Gastroesophageal sphincter (tissue), 3 donors: ENCODE measurements around the gene SUN1.

ENCODE experiments used
- CTCF ChIP-seq, 4 experiments: fragments of 200-600 bp in 2 of 4; fragments of 450-650 bp in 2 of 4; sonication (generic) in 1 of 4; IDR thresholded peaks; one replicate each; pipeline ENCODE4 v1.5.1; 2017 to 2019; ENCODE audit warnings: antibody characterized with exemption in 4 of 4, mild to moderate bottlenecking in 2 of 4, moderate library complexity in 2 of 4
- EP300 ChIP-seq: sonication (generic); formaldehyde crosslinking; IDR thresholded peaks from one replicate; pipeline ENCODE4 v1.6.1; 2017; ENCODE audit warnings: antibody characterized with exemption, mild to moderate bottlenecking
- POLR2A ChIP-seq, 2 donors: fragments of 450-650 bp; IDR thresholded peaks; one replicate each; pipeline ENCODE4 v1.6.1; 2017; ENCODE audit warnings: antibody characterized with exemption in 2 of 2, mild to moderate bottlenecking in 2 of 2, moderate library complexity in 1 of 2
- POLR2AphosphoS5 ChIP-seq: sonication (generic); formaldehyde crosslinking; IDR thresholded peaks from one replicate; pipeline ENCODE4 v1.6.1; 2017; ENCODE audit warnings: antibody characterized with exemption

- TF ChIP-seq CTCF (IDR thresholded peaks at IDR 0.05) = no peak
- TF ChIP-seq POLR2A (IDR thresholded peaks at IDR 0.05) = no peak
- TF ChIP-seq POLR2AphosphoS5 = no peak
- no peak for TF ChIP-seq EP300
These were observed 85.2 kb downstream of the SUN1 start for GRCh38 chr7:917255-918117.
